ENCODE measurements around the gene LMX1A. TPM values are rescaled to one million over a fixed set of nuclear protein-coding genes. Genes with fewer than 3 reads are reported as not detected.

LMX1A gene
- total and polyA plus RNA-seq, 12 donors = 0.08 TPM; not detected in 11

DNA sequence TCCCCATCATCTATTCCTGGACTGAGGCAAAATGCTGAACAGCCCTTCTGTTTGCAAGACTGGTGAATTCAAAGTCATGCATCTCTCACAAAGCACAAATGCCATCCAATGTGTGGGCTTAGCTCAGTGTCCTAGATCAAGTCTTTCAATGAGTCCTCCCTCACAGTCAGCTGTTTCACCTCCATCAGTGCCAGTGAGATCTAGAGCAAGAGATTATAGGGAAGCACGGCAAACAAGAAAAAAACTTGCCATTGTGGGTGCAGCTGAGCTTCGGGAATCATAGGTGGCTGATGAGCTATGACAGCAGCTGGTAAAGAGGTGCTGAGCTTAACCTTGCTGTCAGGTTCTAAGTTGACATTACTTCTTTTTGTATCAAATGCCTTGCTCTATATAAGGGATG is 130.2 kb downstream of the LMX1A start:
- WGBS, 4 donors = 55 to 77% (median 64%) methylated on average over 2 of the region's 2 CpGs
- H3K4me3 ChIP-seq = no peak overlapping the region
- intact Hi-C loops (cut with DNase I) = no loop called here
- H3K9me3 ChIP-seq (replicated peaks in 1 of 3) = no peaks in the 10 kb centered on the region
- no peaks in the 10 kb centered on the region for H3K27me3 ChIP-seq
- TF ChIP-seq, protein P1, sequence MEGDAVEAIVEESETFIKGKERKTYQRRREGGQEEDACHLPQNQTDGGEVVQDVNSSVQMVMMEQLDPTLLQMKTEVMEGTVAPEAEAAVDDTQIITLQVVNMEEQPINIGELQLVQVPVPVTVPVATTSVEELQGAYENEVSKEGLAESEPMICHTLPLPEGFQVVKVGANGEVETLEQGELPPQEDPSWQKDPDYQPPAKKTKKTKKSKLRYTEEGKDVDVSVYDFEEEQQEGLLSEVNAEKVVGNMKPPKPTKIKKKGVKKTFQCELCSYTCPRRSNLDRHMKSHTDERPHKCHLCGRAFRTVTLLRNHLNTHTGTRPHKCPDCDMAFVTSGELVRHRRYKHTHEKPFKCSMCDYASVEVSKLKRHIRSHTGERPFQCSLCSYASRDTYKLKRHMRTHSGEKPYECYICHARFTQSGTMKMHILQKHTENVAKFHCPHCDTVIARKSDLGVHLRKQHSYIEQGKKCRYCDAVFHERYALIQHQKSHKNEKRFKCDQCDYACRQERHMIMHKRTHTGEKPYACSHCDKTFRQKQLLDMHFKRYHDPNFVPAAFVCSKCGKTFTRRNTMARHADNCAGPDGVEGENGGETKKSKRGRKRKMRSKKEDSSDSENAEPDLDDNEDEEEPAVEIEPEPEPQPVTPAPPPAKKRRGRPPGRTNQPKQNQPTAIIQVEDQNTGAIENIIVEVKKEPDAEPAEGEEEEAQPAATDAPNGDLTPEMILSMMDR (IDR thresholded peaks at IDR 0.05) = no peak
- no peak for TF ChIP-seq POLR2A (IDR thresholded peaks at IDR 0.05)
- no peak for DNase-seq
- no peaks in the 10 kb centered on the region for H3K36me3 ChIP-seq (replicated peaks in 1 of 2)
- no peaks in the 10 kb centered on the region for H3K4me1 ChIP-seq (replicated peaks in 1 of 2)
- no peak overlapping the region for H3K27ac ChIP-seq

GRCh38 chr1:165225650-165226049 is 130.9 kb downstream of the LMX1A start:
- no peak for TF ChIP-seq POLR2A (IDR thresholded peaks at IDR 0.05)
- TF ChIP-seq, protein P1 (IDR thresholded peaks at IDR 0.05) = no peak
- 72 to 90% (median 87%) methylated on average over 1 of the region's 1 CpG for WGBS, 4 donors
- no peaks in the 10 kb centered on the region for H3K36me3 ChIP-seq (replicated peaks in 1 of 2)
- H3K27me3 ChIP-seq = no peaks in the 10 kb centered on the region
- no peak overlapping the region for H3K27ac ChIP-seq
- no peaks in the 10 kb centered on the region for H3K4me1 ChIP-seq (replicated peaks in 1 of 2)
- DNase-seq = no peak
- intact Hi-C loops (cut with DNase I) = no loop called here
- H3K4me3 ChIP-seq = no peak overlapping the region
- H3K9me3 ChIP-seq (replicated peaks in 1 of 3) = no peaks in the 10 kb centered on the region

GRCh38 chr1:165225062-165225461 is 131.5 kb downstream of the LMX1A start:
- TF ChIP-seq, protein P1 (IDR thresholded peaks at IDR 0.05) = no peak
- TF ChIP-seq POLR2A (IDR thresholded peaks at IDR 0.05) = no peak
- no peaks in the 10 kb centered on the region for H3K27me3 ChIP-seq
- H3K4me3 ChIP-seq = no peak overlapping the region
- 62 to 80% (median 71%) methylated on average over 3 of the region's 3 CpGs for WGBS, 4 donors
- no peaks in the 10 kb centered on the region for H3K36me3 ChIP-seq (replicated peaks in 1 of 2)
- H3K4me1 ChIP-seq (replicated peaks in 1 of 2) = no peaks in the 10 kb centered on the region
- DNase-seq = no peak
- no peaks in the 10 kb centered on the region for H3K9me3 ChIP-seq (replicated peaks in 1 of 3)
- H3K27ac ChIP-seq = no peak overlapping the region
- intact Hi-C loops (cut with DNase I) = no loop called here

- no peak overlapping the region for H3K27ac ChIP-seq
- TF ChIP-seq, protein P1 (IDR thresholded peaks at IDR 0.05) = no peak
- TF ChIP-seq POLR2A (IDR thresholded peaks at IDR 0.05) = no peak
- intact Hi-C loops (cut with DNase I) = no loop called here
- 75 to 83% (median 79%) methylated on average over 2 of the region's 2 CpGs for WGBS, 4 donors
- no peaks in the 10 kb centered on the region for H3K27me3 ChIP-seq
- no peaks in the 10 kb centered on the region for H3K36me3 ChIP-seq (replicated peaks in 1 of 2)
- no peaks in the 10 kb centered on the region for H3K9me3 ChIP-seq (replicated peaks in 1 of 3)
- H3K4me3 ChIP-seq = no peak overlapping the region
- no peaks in the 10 kb centered on the region for H3K4me1 ChIP-seq (replicated peaks in 1 of 2)
- DNase-seq = no peak
These were observed 132.0 kb downstream of the LMX1A start for GRCh38 chr1:165224504-165224903.

All from adrenal gland (tissue), 12 donors.